Measurements from ENCODE around the gene GKN2.

GRCh38 chr2:68961380-68961779 lies 8.7 kb upstream of the GKN2 start:
- TF ChIP-seq CTCF (conservative IDR thresholded peaks at IDR 0.05; ENCODE audit: low read depth, low read length), result no peak
- no peak for TF ChIP-seq EZH2 (IDR thresholded peaks at IDR 0.05; ENCODE audit: borderline replicate concordance, low read depth, low read length, poor library complexity, severe bottlenecking)
